ENCODE results near the gene CACNA1H.
"Not testable (repeated sequence)": the region's sequence is repeated elsewhere in the genome, so short reads cannot be mapped to it uniquely, and the experiment has no call there.

GRCh38 chr16:1256296-1256873, 103.5 kb downstream of the CACNA1H start:
- not testable (repeated sequence) for TF ChIP-seq POLR2AphosphoS5, CTCF, POLR2A (IDR thresholded peaks at IDR 0.05)
